Measurements from ENCODE around the gene EMILIN2. TPM values are rescaled to one million over a fixed set of nuclear protein-coding genes. Genes with fewer than 3 reads are reported as not detected.
A peak's percentile ranks its signal among the peaks of the same experiment; 100 is the strongest.

Gene EMILIN2
- total and polyA plus RNA-seq, 9 of the 15 experiments (the other 6 are each of a cell fraction or from before 2014, with no cell fraction given), result 0.01 to 0.40 (median 0.19) TPM

GRCh38 chr18:2853173-2853925 is 6.5 kb downstream of the EMILIN2 start (continued):
- TF ChIP-seq E2F8 (IDR thresholded peaks at IDR 0.05; ENCODE audit: low read depth, partially characterized antibody), result no peak
- no peak for TF ChIP-seq ZNF717 (CRISPR knock-in tag; IDR thresholded peaks at IDR 0.05)
- TF ChIP-seq ARNT (IDR thresholded peaks at IDR 0.05), result no peak

GRCh38 chr18:2853926-2854664 is 7.3 kb downstream of the EMILIN2 start:
- Histone ChIP-seq H3K9me1 (ENCODE audit: control insufficient read depth, insufficient read depth, low read length) (no peaks in the 10 kb centered on the region), H2AFZ (ENCODE audit: low read depth, low read length) (peak overlapping the region; percentile 82), H3K4me2 (ENCODE audit: insufficient read depth, low read length) (peak overlapping the region; percentile 75), H3K4me1 (replicated peaks in 1 of 2; ENCODE audit: control insufficient read depth in 2 of 2, insufficient read depth in 2 of 2, low read length in 2 of 2) (peaks cover 48 to 64% of the 10 kb centered on the region in 2 experiments), H3K27me3 (ENCODE audit: control insufficient read depth in 2 of 2, insufficient read depth in 2 of 2, low read length in 2 of 2) (no peaks in the 10 kb centered on the region), H3K36me3 (ENCODE audit: control insufficient read depth, insufficient read depth, low read length) (no peaks in the 10 kb centered on the region), H3K27ac (ENCODE audit: extremely low read depth, low read depth, low read length) (peak overlapping the region; percentile 72), H3K4me3 (no peak overlapping the region), H3K9me3 (replicated peaks; ENCODE audit: control insufficient read depth, insufficient read depth, low read depth, low read length) (no peaks in the 10 kb centered on the region), H3K9ac (ENCODE audit: insufficient read depth in 1 of 2, low read depth in 2 of 2, low read length in 2 of 2) (peak overlapping the region; percentile 64 to 89), H3K79me2 (ENCODE audit: control insufficient read depth, insufficient read depth, low read length) (no peaks in the 10 kb centered on the region), H4K20me1 (replicated peaks; ENCODE audit: control insufficient read depth, insufficient read depth, low read length) (no peaks in the 10 kb centered on the region)
- intact Hi-C loops (cut with micrococcal nuclease), result loop anchor here (1.0 kb wide), 1 partner anchor 40 kb away; no protein-coding TSS in a partner anchor
- in situ Hi-C loops (cut with MboI), result no loop called here
- FAIRE-seq (peak; percentile 99), ATAC-seq (peak; percentile 89), DNase-seq (ENCODE audit: extremely low read depth in 1 of 4, low spot score in 3 of 4) (peak; percentile 96 to 98 (median 97))
- 10% methylated on average over 7 of the region's 7 CpGs for WGBS (ENCODE audit: insufficient coverage, low coverage, missing lambda C conversion rate)
- no TSS peak for BruUV-seq (replicated peaks)
- CTCF ChIA-PET (ENCODE audit: low intra/inter-chr PET ratio), result no interaction called here
- POLR2A ChIA-PET, result interaction anchor here (0.8 to 2.0 kb wide), 5 partner anchors 8 to 209 kb away, joined by 3 to 10 read pairs (median 3); no protein-coding TSS in a partner anchor
- TF ChIP-seq, protein P1, sequence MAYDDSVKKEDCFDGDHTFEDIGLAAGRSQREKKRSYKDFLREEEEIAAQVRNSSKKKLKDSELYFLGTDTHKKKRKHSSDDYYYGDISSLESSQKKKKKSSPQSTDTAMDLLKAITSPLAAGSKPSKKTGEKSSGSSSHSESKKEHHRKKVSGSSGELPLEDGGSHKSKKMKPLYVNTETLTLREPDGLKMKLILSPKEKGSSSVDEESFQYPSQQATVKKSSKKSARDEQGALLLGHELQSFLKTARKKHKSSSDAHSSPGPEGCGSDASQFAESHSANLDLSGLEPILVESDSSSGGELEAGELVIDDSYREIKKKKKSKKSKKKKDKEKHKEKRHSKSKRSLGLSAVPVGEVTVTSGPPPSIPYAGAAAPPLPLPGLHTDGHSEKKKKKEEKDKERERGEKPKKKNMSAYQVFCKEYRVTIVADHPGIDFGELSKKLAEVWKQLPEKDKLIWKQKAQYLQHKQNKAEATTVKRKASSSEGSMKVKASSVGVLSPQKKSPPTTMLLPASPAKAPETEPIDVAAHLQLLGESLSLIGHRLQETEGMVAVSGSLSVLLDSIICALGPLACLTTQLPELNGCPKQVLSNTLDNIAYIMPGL (CRISPR knock-in tag; IDR thresholded peaks at IDR 0.05), result no peak
- TF ChIP-seq NR2F6 (CRISPR knock-in tag; IDR thresholded peaks at IDR 0.05) (no peak), SMAD2 (IDR thresholded peaks at IDR 0.05; ENCODE audit: low read depth, low read length) (no peak), SMAD1 (IDR thresholded peaks at IDR 0.05; ENCODE audit: low read depth, low read length, partially characterized antibody) (no peak), GTF2F1 (IDR thresholded peaks at IDR 0.05; ENCODE audit: low read depth, low read length) (no peak), ZNF280A (IDR thresholded peaks at IDR 0.05; ENCODE audit: low read depth, partially characterized antibody) (no peak), ZNF133 (CRISPR knock-in tag; IDR thresholded peaks at IDR 0.05) (no peak), CBFA2T2 (conservative IDR thresholded peaks at IDR 0.05) (peak; percentile 98), MYNN (IDR thresholded peaks at IDR 0.05) (peak; percentile 24; the same call in 1 of the 2 replicates), MYNN (CRISPR knock-in tag; IDR thresholded peaks at IDR 0.05) (no peak), ZNF586 (CRISPR knock-in tag; conservative IDR thresholded peaks at IDR 0.05) (no peak)
